CD4-positive, alpha-beta T cell treated with Interleukin-2 at 100 ng/mL for 4 hours (primary cell): ENCODE results near the gene GNAZ.

Experiments
- DNase-seq: peaks from one replicate; pipeline ENCODE4 v3.0.0-alpha.2; 2020; ENCODE audit warnings: low spot score

GNAZ gene

GRCh38 chr22:23155143-23155542 lies 84.8 kb downstream of the GNAZ start:
- no peak for DNase-seq

DNA sequence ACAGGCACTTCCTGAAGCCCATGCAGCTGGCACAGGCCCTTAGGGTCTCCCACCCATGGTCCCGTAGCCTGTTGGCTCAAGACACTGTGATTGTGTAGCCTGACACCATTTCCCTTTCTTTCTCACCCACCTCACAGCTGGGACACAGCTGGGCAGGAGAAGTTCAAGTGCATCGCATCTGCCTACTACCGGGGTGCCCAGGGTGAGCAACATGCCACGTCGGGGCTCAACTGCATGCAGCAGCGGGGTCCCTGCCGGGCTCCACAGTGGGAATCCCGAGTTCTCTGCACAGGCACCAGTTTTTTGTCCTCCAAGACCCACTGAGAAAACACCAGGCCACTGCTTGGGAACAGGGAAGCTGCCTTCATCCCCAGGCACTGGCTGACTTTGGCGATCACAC lies 85.5 kb downstream of the GNAZ start:
- DNase-seq = no peak

DNA sequence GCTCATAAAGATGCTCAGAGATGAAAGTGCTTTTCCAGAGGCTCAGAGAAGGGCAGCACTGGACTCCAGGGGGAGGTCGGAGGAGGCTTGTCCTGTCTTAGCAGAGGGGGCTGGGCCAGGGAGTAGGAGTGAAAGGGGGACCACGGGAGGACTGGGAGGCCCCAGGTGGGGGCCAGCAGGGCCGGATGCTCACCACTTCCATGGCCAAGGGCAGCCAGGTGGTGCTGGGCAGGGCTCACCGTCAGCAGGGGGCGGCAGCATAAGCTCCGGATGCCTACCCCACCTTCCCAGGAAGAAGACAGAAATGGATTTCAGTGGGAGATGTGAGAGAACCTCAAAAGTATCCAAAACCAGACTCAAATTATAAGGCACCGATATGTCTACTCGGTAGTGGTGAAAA lies 86.0 kb downstream of the GNAZ start:
- DNase-seq = no peak

GRCh38 chr22:23157560-23158515 lies 87.5 kb downstream of the GNAZ start:
- no peak for DNase-seq

- DNase-seq = no peak
Observed at GRCh38 chr22:23158516-23159290, 88.4 kb downstream of the GNAZ start.

- DNase-seq = no peak
Observed at GRCh38 chr22:23159291-23159630, 88.9 kb downstream of the GNAZ start.

DNA sequence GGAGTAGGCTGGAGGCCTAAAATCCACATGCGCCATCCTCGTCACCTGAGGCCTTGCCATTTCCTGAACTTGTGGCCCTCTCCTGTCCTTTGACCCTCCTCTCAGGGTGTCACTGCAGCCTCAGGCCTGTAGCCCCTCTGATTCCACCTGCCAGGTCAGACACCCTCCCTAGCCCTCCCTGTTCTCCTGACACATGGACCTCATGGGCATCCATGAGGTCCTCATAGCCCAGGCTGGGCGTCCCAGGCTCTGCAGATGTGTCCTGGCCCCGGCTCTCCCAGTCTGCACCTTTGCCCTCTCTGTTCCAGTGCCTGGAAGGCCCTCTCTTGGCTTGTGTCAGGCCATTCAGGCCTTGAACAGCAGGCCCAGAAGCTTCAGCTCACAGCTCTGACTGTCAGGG lies 90.7 kb downstream of the GNAZ start:
- no peak for DNase-seq

GRCh38 chr22:23161574-23161973 lies 91.3 kb downstream of the GNAZ start:
- no peak for DNase-seq

DNA sequence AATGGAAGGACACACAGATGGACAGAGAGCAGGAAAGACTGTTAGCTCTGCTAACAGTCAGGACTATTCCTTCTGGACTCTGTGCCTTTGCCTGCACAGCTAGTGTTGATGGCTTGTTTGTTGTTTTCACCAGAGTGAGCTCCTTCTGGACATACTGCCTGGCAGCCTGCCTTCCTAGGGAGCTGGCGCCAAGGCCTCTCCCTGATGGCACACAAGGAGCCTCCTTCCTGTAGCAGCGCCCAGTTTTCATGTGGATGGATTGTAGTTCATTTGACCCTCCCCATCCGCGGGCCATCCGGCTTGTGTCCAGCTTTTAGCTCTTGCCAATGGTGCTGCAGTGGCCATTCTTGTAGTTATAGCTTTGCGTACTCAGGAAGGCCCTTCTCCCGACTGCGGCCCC lies 93.3 kb downstream of the GNAZ start:
- DNase-seq = no peak

GRCh38 chr22:23164091-23164490 lies 93.8 kb downstream of the GNAZ start:
- no peak for DNase-seq

DNA sequence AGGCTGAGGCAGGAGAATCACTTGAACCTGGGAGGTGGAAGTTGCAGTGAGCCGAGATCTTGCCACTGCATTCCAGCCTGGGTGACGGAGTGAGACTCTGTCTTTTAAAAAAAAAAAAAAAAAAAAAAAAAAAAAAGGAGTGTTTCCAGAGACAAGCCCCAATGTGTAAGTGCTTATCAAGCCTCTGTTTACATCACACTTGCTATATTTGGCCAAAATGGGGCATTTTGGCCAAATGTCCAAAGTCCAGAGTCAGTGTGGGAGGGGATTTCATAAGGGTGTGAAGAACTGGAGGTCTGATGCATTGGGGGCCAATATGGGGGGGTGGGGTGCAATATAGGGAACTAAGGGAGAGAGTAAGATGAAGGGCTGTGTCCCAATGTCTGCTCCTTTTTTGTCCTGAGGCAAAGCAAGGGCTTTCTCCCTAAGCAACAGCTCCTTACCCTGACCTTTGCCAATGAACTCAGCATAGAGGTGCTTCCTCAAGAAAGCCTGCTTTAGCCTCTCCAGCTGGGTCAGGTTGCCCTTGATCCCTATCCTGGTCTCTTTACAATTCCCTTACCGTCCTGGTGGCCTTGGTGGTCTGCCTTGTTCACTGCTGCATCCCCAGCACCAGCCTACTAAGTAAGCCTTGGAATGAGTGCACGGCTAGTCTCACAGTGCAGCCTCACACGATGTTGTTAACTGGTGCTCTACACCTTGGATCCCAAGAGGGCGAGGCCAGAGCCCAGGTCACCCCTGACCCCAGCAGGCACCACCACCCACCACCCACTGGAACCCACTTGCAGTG lies 95.9 kb downstream of the GNAZ start:
- no peak for DNase-seq

- DNase-seq = no peak
Observed at GRCh38 chr22:23166841-23167616, 96.7 kb downstream of the GNAZ start.

DNA sequence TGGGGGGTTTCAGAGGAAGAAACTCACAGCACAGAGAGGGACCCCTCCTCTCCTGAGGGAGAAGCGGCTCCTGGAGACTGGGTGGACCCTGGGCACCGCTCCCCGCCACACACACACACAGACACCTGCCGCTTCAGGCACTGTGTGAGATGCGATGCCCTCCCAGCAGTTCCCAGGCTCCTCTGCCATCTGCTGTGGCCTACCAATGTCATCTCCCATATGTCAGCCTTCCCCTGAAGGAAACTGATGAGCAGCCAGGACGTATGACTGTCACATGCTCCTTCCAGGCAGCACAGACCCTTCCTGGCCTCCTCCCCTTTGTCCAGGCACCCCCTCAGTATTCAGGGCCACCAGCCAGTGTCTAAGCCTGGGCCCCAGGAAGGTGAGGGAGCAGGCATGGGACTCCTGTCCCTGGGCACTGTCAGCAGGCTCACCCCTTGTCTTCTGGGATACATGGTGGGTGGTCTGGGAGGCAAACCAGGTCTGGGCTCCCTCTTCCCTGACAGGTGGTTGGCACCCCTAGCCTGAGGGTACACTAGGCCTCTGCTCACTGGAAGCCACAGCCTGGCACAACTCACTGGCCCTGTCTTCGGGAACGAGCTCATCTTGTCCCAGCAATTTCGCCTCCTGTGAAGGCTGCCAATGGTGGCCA lies 98.2 kb downstream of the GNAZ start:
- DNase-seq = no peak

DNA sequence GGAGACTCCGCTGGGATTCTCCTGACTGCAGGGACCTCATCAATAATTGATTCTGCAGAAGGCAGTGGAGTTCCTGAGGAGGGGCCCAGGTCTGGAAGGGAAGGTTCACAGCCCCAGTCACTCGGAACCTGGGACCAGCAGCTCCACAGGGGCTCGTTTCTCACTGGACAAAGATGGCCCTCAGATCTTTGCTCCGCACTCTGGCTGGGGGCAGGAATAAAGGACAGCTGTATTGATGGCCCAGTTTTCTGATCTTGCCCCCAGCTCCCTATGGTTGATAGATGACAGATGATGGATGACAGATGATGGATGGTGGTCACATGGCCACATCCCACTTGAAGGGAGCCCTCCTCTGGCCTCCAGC lies 98.7 kb downstream of the GNAZ start:
- no peak for DNase-seq
